Measurements from ENCODE around the gene RETREG3. TPM values are rescaled to one million over a fixed set of nuclear protein-coding genes. Genes with fewer than 3 reads are reported as not detected.

RETREG3 gene
- total and polyA plus RNA-seq, 9 of the 15 experiments (the other 6 are each of a cell fraction or from before 2014, with no cell fraction given) = 4.1 to 39.0 (median 16.9) TPM

GRCh38 chr17:42566215-42566882 lies 42.8 kb downstream of the RETREG3 start (continued):
- peak; percentile 73 for TF ChIP-seq RREB1 (CRISPR knock-in tag; IDR thresholded peaks at IDR 0.05)
- TF ChIP-seq ZNF717 (CRISPR knock-in tag; IDR thresholded peaks at IDR 0.05) = peak; percentile 20; the same call in 1 of the 2 replicates
- TF ChIP-seq ZNF561 (CRISPR knock-in tag; conservative IDR thresholded peaks at IDR 0.05) = 0 out of 2 replicates have a peak, but pooled peaks have one; percentile 29
- no peak for TF ChIP-seq KAT2B (IDR thresholded peaks at IDR 0.05; ENCODE audit: low read depth, low read length)
- no peak for TF ChIP-seq ZNF184 (CRISPR knock-in tag; IDR thresholded peaks at IDR 0.05)
- no peak for TF ChIP-seq NEUROD1 (IDR thresholded peaks at IDR 0.05; ENCODE audit: borderline replicate concordance, low read depth, low read length, partially characterized antibody)
- peak; percentile 78 for TF ChIP-seq TEAD4 (IDR thresholded peaks at IDR 0.05; ENCODE audit: low read length)
- no peak for TF ChIP-seq TEAD4 (CRISPR knock-in tag; IDR thresholded peaks at IDR 0.05; ENCODE audit: borderline replicate concordance)
- no peak for TF ChIP-seq DNMT1 (IDR thresholded peaks at IDR 0.05)
- TF ChIP-seq MXI1 (IDR thresholded peaks at IDR 0.05; ENCODE audit: low read depth, low read length) = no peak
- peak; percentile 13 for TF ChIP-seq RBBP5 (IDR thresholded peaks at IDR 0.05; ENCODE audit: borderline replicate concordance, insufficient read depth, low read length, poor library complexity, severe bottlenecking)
- peak; percentile 63; the same call in 1 of the 2 replicates for TF ChIP-seq NR2F6 (CRISPR knock-in tag; IDR thresholded peaks at IDR 0.05)
- TF ChIP-seq ZBTB9 (CRISPR knock-in tag; IDR thresholded peaks at IDR 0.05) = peak; percentile 87
- TF ChIP-seq GTF2A2 (tag; IDR thresholded peaks at IDR 0.05) = no peak
- no peak for TF ChIP-seq PHF20 (IDR thresholded peaks at IDR 0.05; ENCODE audit: partially characterized antibody)
- TF ChIP-seq HDAC3 (IDR thresholded peaks at IDR 0.05; ENCODE audit: borderline replicate concordance, partially characterized antibody) = no peak
- TF ChIP-seq ARID3B (CRISPR knock-in tag; IDR thresholded peaks at IDR 0.05; ENCODE audit: borderline replicate concordance) = 0 out of 2 replicates have a peak, but pooled peaks have one; percentile 35
